ENCODE data around the gene SLC9B2. TPM values are rescaled to one million over a fixed set of nuclear protein-coding genes. Genes with fewer than 3 reads are reported as not detected.

Gene SLC9B2
- polyA plus RNA-seq, 3 donors = 0.38 to 0.59 (median 0.48) TPM

DNA sequence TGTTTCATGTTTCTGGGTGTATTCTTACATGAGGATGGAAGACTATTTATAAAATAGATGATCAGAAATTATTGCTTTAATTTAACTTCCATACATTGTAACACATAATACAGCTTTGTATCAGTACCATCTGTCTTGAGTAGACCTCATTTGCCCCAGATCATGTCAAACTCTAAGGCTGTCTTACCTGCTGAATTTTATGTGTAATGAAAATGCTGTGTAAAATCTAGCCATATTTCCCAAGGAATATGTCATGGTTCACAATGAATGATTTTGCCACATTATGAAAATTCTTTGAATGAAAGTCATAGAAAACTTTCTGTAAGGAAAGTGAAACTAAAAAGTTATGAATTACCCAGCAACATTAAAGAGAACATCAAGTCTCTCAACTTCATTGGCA lies 15.7 kb upstream of the SLC9B2 start:
- H3K27me3 Mint-ChIP-seq (ENCODE audit: low read depth in 3 of 3) = peaks cover 0 to 2% (median 0%) of the 10 kb centered on the region in 3 donors
- Histone ChIP-seq H3K27ac (ENCODE audit: low read depth in 1 of 2, low read length in 2 of 2) (no peak overlapping the region), H2AFZ (ENCODE audit: insufficient read depth, low read depth, low read length, poor library complexity, severe bottlenecking) (peak overlapping the region; percentile 26), H3K9ac (ENCODE audit: insufficient read depth, low read length, poor library complexity, severe bottlenecking) (no peak overlapping the region), H3K79me2 (ENCODE audit: insufficient read depth, low read length) (no peaks in the 10 kb centered on the region), H4K20me1 (ENCODE audit: insufficient read depth, low read length) (no peaks in the 10 kb centered on the region), H3K36me3 (replicated peaks in 1 of 2; ENCODE audit: control insufficient read depth in 1 of 2, insufficient read depth in 2 of 2, low read length in 2 of 2) (peaks cover 9 to 34% of the 10 kb centered on the region in 2 donors), H3K4me1 (ENCODE audit: control insufficient read depth in 1 of 2, insufficient read depth in 2 of 2, low read length in 2 of 2) (no peaks in the 10 kb centered on the region), H3K27me3 (ENCODE audit: control insufficient read depth in 2 of 2, insufficient read depth in 2 of 2, low read length in 2 of 2) (no peaks in the 10 kb centered on the region), H3K4me3 (replicated peaks in 1 of 3; ENCODE audit: low read depth in 2 of 3, low read length in 3 of 3) (no peak overlapping the region), H3K9me3 (replicated peaks in 1 of 2; ENCODE audit: control insufficient read depth in 1 of 2, insufficient read depth in 1 of 2, low read length in 2 of 2) (no peaks in the 10 kb centered on the region), H3K4me2 (replicated peaks; ENCODE audit: extremely low read depth, low read length, poor library complexity, severe bottlenecking) (no peak overlapping the region)
- no peak for DNase-seq
- no peak overlapping the region for H3K27ac Mint-ChIP-seq
- peaks cover 20 to 33% of the 10 kb centered on the region in 2 donors for H3K36me3 Mint-ChIP-seq
- no peak overlapping the region for H3K4me3 Mint-ChIP-seq
- peaks cover 6% of the 10 kb centered on the region for H3K4me1 Mint-ChIP-seq
- intact Hi-C loops (cut with micrococcal nuclease) = no loop called here
- H3K9me3 Mint-ChIP-seq = no peaks in the 10 kb centered on the region
- TF ChIP-seq, protein P1, sequence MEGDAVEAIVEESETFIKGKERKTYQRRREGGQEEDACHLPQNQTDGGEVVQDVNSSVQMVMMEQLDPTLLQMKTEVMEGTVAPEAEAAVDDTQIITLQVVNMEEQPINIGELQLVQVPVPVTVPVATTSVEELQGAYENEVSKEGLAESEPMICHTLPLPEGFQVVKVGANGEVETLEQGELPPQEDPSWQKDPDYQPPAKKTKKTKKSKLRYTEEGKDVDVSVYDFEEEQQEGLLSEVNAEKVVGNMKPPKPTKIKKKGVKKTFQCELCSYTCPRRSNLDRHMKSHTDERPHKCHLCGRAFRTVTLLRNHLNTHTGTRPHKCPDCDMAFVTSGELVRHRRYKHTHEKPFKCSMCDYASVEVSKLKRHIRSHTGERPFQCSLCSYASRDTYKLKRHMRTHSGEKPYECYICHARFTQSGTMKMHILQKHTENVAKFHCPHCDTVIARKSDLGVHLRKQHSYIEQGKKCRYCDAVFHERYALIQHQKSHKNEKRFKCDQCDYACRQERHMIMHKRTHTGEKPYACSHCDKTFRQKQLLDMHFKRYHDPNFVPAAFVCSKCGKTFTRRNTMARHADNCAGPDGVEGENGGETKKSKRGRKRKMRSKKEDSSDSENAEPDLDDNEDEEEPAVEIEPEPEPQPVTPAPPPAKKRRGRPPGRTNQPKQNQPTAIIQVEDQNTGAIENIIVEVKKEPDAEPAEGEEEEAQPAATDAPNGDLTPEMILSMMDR (IDR thresholded peaks at IDR 0.05) = no peak

DNA sequence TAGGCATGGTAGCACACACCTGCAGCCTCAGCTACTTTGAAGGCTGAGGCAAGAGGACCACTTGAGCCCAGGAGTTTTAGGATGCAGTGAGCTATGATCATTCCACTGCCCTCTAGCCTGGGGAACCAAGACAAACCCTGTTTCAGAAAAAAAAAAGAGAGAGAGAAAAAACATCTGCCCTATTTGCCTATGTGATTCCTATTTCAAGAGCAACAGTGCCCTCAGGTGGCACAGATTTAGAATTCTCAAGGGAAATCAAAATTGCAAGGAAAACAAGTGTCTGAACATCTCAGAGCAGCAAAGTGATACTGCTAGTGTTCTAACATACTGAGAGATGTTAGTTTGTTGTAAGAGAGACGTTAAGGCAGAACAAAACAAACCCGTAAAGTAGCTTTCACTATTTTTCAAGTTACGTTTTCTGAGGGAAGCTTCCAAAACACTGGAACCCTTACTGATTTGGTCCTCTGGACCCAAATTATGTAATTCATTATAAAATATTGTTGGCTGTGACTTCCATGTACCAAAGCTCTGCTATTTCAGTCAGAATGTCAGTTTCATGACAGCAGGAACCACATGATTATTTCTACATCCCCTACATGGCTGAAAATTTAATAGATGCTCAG lies 15.2 kb upstream of the SLC9B2 start:
- no peaks in the 10 kb centered on the region for H3K79me2 ChIP-seq (ENCODE audit: insufficient read depth, low read length)
- H3K36me3 Mint-ChIP-seq = peaks cover 25 to 38% of the 10 kb centered on the region in 2 donors
- no peak overlapping the region for H3K4me2 ChIP-seq (replicated peaks; ENCODE audit: extremely low read depth, low read length, poor library complexity, severe bottlenecking)
- no peak overlapping the region for H2AFZ ChIP-seq (ENCODE audit: insufficient read depth, low read depth, low read length, poor library complexity, severe bottlenecking)
- H3K36me3 ChIP-seq (replicated peaks in 1 of 2; ENCODE audit: control insufficient read depth in 1 of 2, insufficient read depth in 2 of 2, low read length in 2 of 2) = peaks cover 14 to 39% of the 10 kb centered on the region in 2 donors
- no peaks in the 10 kb centered on the region for H3K9me3 Mint-ChIP-seq
- no peak overlapping the region for H3K27ac Mint-ChIP-seq
- intact Hi-C loops (cut with micrococcal nuclease) = loop anchor here in 1 of 2 donors (2.0 kb wide), 1 partner anchor 45 kb away; no protein-coding TSS in a partner anchor
- no peaks in the 10 kb centered on the region for H3K27me3 ChIP-seq (ENCODE audit: control insufficient read depth in 2 of 2, insufficient read depth in 2 of 2, low read length in 2 of 2)
- peaks cover 6% of the 10 kb centered on the region for H3K4me1 Mint-ChIP-seq
- peaks cover 0 to 2% (median 0%) of the 10 kb centered on the region in 3 donors for H3K27me3 Mint-ChIP-seq (ENCODE audit: low read depth in 3 of 3)
- H3K4me1 ChIP-seq (ENCODE audit: control insufficient read depth in 1 of 2, insufficient read depth in 2 of 2, low read length in 2 of 2) = no peaks in the 10 kb centered on the region
- peak; percentile 29 to 43 (median 31) for DNase-seq
- no peak overlapping the region for H3K27ac ChIP-seq (ENCODE audit: low read depth in 1 of 2, low read length in 2 of 2)
- no peaks in the 10 kb centered on the region for H3K9me3 ChIP-seq (replicated peaks in 1 of 2; ENCODE audit: control insufficient read depth in 1 of 2, insufficient read depth in 1 of 2, low read length in 2 of 2)
- H3K9ac ChIP-seq (ENCODE audit: insufficient read depth, low read length, poor library complexity, severe bottlenecking) = no peak overlapping the region
- no peak overlapping the region for H3K4me3 ChIP-seq (replicated peaks in 1 of 3; ENCODE audit: low read depth in 2 of 3, low read length in 3 of 3)
- WGBS (ENCODE audit: insufficient coverage) = no CpG with 5 or more reads among the region's 3 CpGs
- TF ChIP-seq, protein P1 (IDR thresholded peaks at IDR 0.05) = peak; percentile 79
- H3K4me3 Mint-ChIP-seq = no peak overlapping the region
- no peaks in the 10 kb centered on the region for H4K20me1 ChIP-seq (ENCODE audit: insufficient read depth, low read length)

Measured in CD14-positive monocyte (primary cell).